ENCODE results near the gene POMT1.

Gene POMT1

DNA sequence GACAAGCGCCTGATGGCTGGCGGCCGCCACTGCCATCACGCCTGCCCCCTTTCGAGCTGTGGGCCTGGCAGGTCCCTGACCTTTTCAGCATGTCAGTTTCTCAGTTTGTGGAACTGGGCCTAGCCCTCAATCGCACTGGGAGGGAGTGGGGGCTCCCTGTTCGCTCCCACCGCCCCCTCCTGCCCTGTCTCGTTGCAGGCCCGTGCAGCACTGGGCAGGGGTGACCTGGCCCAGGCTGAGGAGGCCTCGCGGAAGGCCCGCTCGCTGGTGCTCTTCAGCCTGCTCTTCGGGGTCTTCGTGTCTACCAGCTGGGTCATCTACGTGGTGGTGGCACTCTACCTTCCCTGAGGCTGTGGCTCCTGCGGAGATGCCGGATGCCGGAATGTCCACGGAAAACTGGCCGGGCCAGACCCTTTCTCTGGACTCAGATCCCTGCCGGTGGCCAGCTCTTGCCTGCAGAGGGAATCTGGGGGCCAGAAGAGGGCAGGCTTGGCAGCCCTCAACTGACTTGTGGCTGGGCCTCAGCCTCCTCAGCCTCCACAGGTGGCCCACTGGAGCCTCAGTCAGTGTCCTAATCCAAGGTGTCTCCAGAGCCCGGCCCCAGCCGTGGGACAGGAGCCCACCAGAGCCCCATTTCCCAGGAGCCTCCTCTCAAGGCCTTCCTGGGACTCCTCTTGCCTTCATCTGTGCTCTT lies 55.3 kb downstream of the POMT1 start:
- no peak for DNase-seq

DNA sequence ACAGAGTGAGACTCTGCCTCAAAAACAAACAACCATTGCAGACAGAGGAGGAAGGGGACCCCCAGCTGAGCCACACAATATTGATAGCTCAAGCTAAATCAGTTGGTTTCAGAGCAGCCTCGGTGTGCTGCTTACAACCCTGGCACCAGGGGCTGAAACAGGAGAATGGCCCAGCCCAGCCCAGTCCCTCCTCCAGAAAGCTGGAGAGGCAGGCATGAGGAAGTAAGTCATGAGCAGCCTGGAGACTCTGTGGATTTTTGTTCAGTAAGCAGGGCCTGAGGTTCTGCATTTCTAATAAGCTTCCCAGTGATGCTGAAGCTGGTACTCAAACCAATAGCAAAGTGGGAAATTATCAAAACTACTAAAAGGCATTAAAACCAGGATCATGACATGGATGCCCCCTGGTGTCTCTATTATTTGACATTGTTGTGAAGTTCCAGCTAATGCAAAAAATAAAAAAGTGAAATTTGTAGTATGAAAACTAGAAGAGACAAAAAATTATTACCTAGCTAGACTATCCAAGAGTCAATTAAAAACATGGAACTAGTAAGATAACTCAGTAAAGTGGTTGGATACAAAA lies 56.8 kb downstream of the POMT1 start:
- DNase-seq: no peak

DNA sequence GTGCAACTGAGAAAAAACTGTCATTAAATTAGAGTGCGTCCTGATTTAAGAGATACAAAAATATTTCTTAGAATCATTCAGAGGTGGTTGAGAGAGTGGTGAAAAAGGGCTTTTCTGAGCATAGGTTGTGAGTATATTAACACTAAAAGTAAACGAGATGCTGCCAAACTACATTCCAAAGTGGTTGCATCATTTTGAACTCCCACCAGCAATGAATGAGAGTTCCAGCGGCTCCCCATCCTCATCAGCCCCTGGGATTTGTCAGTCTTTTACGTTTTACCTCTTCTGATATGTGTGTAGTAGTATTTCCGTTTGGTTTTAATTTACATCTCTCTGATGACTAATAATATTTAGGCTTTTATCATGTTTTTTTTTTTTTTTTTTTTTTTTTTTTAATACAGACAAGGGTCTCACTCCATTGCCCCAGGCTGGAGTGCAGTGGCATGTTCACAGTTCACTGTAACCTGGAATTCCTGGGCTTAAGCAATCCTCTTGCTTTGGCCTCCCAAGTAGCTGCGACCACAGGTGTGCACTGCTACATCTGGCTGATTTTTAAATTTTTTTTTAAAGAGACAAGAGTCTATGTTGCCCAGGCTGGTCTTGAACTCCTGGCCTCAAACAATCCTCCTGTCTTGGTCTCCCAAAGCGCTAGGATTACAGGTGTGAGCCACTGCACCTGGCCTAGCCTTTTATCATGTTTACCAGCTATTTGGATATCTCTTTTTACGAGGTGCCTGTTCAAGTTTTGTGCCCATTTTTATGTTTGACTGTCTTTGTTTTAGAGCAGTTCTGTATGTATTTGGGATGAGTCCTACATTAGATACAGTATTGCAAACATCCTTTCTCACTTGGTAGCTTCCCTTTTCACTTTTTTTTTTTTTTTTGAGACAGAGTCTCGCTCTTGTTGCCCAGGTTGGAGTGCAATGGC lies 59.6 kb downstream of the POMT1 start:
- no peak for DNase-seq

DNA sequence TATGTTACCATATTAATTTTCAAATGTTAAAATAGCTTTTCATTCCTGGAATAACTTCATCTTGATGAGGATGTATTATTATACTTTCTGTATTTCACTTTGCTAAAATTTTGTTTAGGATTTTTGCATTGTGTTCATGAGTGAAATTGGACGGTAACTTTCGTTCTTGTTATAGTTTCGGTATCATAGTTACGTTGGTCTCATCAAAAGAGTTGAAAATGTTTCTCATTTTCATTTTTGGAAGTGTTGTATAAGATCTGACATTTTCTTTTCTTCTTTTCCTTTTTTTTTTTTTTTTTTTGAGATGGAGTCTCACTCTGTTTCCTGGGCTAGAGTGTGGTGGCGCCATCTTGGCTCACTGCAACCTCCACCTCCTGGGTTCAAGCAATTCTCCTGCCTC lies 62.7 kb downstream of the POMT1 start:
- no peak for DNase-seq

DNA sequence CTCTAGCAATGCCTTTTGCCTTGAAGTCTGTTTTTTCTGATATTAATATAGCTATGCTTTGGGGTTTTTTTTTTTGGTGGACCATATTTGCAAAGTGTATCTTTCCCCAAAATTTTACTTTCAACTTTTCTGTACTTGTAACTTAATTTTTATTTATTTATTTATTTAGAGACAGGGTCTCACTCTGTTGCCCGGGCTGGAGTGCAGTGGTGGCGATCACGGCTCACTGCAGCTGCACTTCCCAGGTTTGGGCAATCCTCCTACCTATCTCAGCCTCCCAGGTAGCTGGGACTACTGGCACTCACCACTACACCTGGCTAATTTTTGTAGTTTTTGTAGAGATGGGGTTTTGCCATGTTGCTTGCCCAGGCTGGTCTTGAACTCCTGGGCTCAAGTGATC lies 63.4 kb downstream of the POMT1 start:
- no peak for DNase-seq

DNA sequence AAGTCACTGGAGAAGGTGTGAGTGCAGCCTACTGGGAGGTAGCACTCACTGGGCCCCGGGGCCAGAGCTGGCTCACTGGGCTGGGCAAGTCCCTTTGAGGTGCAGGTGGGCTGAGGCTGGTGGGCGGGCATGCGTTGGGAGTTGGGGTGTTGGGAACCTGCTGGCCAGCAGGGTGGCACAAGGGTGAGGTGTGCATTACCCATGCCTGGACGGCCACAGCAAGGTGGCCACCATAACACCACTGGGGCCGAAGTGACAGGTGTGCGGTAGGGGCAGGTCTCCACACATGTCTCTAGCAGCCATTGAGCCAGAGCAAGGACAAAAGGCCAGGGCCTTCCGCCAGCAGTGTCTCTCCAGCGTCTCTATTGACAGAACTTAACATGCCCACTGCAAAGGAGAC lies 65.2 kb downstream of the POMT1 start:
- DNase-seq: no peak

All from SHP77 treated with DMSO at 0.1 percent for 48 hours (cell line).